HG03095 (cell line): Measurements from ENCODE around the gene KCTD1.
"Not testable (repeated sequence)": the region's sequence is repeated elsewhere in the genome, so short reads cannot be mapped to it uniquely, and the experiment has no call there.

Experiments
- ATAC-seq: cut with Tn5 transposase; IDR thresholded peaks from one replicate; pipeline ENCODE4 v1.9.1; 2021; ENCODE audit warnings: moderate library complexity; ENCODE audit not compliant: unreplicated experiment

Gene KCTD1

DNA sequence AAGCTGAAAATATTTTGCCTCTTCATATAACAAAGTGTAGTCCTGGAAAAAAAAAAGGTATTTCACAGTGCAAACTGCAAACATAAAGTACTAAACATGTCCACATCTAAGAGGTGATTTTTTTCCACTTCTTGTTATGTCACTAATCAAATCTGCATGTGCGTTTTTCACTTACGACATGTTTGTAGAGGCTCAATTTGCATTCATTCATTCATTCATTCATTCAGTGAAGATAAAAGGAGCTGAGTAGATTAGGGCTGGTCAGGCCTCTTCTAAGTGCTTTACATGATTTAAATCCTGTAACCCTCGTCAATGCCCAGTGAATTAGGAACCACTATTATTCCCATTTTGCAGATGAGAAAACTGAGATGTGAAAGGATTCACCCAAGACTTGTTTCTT, 88.5 kb downstream of the KCTD1 start:
- no peak for ATAC-seq

- ATAC-seq = no peak
These were observed 89.0 kb downstream of the KCTD1 start for GRCh38 chr18:26459340-26459739.

DNA sequence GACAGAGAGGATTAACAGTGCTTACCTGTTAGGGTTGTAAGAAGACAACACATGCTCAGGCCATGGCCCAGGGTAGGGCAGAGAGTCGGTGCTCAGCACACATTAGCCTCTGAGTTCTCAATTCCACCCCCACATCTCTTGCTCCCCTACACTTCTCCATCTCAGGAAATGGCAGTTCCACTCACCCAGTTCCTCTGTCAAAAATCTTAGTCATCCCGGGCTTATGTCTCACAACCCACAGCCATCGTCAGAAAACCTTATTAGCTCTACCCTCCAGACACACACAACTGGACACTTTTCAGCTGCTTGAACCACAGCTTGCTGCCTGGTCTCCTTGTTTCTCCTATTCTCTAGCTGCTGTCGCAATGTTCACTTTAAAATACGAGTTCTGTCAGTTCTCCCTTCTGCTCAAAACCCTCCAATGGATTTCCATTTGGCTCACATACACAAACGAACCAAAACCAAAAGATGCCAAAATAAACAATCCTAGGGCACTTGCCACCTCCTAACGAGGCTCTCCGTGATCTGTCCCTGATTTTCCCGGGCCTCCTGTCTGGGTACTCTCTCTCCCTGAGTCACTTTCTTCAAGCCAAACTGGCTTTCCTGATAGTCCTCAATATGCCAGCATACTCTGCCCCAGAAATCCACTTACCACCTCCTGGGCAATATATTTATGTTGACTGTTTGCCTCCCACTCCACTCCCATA, 89.7 kb downstream of the KCTD1 start:
- peak; percentile 56 for ATAC-seq

DNA sequence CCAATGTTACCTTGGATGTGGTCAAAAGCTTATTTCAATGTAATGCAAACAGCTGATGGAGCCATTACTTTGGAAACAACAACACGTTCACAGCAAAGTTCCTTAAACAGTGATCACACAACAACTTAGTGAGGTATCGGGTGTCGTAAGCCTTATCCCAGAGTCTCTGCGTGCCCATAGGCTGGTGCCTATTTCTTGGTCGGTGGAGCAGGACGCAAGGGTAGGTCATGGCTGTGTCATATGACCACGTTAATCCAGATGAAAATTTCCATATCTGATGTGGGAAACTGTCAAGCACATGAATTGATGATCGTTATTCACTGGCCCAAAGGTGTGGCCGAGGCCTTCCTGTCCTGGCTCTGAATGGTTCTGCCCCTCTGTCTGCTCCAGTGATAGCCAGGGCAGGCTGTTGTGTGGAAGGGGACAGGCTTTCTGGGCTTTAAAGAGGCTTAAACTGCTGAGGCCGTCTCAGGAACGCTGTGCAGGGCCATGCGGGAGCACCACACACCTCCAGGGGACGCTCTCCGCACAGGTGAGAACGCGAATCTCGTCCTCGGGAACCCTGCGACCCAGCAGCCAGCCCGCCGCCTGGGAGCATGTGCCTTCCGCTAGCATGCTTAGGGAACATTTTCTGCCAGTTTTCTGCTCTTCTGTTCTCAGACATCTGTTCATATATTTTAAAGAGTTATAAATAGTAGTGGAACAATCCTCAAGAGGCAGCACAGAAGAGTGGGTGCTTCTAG, 90.6 kb downstream of the KCTD1 start:
- ATAC-seq = no peak

- ATAC-seq = no peak
These were observed 91.2 kb downstream of the KCTD1 start for GRCh38 chr18:26457195-26457594.

DNA sequence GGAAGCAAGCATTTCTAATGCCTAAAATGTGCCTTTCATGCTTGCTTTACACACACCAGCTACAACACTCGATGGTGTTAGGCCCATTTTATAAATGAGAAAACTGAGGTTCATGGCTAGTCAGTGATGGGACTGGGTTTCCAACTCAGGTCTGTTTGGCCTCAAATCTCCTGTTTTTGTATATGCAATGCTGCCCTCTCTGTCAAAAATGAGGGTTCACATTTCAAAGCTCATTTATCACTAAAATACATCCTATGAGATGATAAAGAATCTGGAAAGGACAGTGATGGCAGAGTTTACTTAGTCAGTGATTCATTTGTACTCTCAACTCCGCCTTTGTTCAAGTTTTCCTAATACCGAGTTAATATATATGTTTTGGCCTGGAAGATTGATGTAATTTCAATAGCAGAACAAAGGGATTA, 92.3 kb downstream of the KCTD1 start:
- no peak for ATAC-seq

- ATAC-seq = no peak
These were observed 92.7 kb downstream of the KCTD1 start for GRCh38 chr18:26455639-26456038.

DNA sequence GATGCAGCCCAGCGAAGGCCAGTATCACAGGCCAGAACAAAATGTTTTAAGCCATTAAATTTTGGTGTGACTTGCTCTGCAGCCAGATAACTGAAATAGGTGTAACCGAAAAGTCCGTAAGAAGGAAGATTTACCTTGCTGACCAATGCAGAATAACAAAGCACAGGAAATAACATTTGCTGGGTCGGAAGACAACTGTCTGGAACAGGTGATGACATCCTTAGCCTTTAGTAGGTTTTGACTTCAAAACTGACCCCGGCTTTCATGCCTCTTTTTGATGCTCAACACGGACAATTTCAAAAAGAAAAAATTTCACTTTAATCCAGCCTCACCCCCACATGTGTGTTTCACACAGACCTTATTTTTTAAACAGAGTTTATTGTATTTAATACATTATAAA, 93.7 kb downstream of the KCTD1 start:
- no peak for ATAC-seq

GRCh38 chr18:26454192-26454591, 94.2 kb downstream of the KCTD1 start:
- ATAC-seq = no peak

DNA sequence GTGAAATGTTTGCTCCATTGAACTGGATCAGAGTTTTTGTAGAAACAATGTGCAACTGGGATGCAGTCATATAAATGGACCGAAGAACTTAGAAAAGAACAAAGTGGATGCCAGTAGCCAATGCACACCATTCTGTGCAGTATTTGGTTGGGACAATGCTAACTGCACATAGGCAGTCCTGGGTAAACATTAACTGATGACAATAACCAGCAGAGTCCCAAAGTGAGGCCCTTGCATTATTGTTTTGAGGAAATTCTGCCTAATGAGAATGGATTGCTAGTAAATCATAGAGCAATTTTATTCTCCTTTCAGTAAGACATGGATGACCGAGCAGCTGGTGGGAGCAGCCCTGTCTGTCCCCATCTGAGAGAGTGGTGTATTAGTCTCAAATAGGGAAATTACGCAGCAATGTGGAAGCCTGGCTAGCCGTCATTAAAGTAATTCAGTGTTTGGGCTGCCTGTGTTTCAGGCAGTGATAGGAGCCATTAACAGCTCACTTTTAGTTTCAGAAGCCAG, 94.9 kb downstream of the KCTD1 start:
- ATAC-seq = peak; percentile 37

DNA sequence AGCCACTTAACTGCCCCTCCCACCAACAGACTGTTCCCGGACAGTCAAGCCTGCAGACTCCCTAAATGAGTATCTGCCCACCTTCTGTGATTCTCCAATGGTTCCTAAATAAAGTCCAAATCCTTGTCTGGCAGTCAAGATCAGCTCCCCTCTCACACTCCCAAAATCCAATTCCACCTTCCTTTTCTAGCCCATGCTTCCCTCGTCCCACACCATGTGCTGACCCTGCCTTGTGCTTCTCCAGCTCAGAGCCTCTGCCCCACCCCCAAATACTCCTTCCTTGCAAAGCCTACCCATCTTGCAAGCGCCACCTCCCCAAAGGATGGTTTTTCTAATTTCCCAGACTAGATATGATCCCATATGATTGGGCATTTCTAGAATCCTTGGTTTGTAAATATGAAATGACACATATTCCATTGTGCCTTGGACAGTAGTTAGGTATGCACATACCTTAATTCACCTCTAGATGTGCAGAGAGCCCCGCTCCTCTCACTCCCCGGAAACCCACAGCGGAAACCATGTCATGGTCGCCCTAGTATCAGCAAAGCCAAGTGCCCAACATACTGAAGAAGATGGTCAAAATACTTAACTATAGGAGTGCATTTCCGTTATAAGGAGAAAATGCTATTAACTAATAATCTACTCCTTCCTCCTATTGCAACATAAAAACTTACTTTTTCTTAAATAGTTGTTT, 97.2 kb downstream of the KCTD1 start:
- no peak for ATAC-seq

DNA sequence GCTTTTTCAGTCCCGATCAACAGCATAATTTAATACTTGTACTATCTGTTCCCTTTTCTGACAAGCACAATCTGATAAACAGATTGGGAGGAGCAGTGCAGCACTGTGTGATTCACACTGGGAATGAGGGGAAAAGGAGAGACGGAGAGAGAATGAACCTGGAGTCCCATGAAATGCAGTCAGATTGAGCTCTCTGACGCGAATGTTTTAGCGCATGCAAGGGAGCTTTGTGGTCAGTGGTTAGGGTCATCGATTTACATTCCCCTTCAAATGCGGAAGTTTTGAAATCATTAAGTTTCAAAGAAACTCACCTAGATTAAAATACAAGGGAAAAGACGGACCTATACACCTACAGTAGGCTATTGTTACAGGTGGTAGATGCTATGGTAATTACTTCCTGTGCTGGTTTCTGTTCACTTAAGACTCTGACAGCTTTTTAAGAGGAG, 99.6 kb downstream of the KCTD1 start:
- ATAC-seq = peak; percentile 47

- ATAC-seq = no peak
These were observed 104.5 kb downstream of the KCTD1 start for GRCh38 chr18:26443853-26444252.

GRCh38 chr18:26442126-26442525, 106.2 kb downstream of the KCTD1 start:
- no peak for ATAC-seq

DNA sequence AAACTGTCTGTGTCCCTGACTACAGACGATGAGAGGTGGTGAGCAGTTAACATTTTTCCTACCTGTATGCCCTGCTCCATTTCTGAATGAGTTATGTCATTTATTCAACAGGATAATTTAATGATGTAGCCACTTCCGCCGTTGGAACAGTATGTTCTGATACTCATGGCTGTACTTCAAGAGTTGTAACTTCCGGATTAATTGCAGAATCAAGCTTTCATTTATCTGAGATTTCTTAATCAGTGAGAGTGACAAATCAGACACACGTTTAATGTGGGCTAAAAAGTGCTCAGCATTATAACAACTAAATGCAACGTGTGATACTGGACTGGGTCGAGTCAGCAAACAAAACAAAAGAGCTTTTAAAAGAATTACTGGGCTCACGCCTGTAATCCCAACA, 107.7 kb downstream of the KCTD1 start:
- ATAC-seq = no peak

DNA sequence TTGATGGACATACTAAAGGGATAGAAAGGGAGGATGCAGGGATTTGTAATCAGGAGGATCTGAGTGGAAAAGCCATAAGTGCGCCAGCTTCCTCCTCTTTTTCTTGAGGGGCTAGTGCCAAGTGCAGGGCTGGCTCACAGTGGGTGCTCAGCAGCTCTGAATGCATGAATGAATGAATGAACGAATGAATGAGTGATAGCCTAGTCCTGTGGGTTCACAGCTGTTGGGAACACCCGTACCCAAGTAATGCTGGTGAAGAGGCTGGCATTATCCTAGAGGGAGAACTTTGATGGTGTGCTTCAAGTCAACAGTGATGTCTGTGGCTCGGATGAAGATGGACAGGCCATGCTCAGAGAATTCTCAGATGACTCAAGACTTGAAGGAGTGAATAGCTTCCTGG, 108.8 kb downstream of the KCTD1 start:
- ATAC-seq = no peak

DNA sequence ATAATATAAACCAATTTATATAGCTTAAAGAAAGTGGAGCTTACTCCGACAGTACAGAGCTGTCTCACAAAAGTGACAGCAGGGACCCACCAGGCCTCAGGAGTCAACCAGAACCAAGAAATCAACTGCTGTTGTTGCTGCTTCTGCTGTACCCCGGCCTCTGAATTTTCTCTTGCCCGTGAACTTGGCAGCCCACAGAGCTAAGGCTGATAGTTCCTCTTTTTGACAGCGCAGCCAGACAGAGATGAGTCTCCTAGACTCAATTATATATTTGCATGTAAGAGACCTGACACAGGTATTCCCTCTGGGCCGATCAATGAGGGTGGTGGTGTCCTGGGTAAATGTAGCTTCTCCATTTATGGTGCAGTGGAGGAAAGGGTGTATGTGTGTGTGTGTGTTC, 109.4 kb downstream of the KCTD1 start:
- peak; percentile 98 for ATAC-seq

DNA sequence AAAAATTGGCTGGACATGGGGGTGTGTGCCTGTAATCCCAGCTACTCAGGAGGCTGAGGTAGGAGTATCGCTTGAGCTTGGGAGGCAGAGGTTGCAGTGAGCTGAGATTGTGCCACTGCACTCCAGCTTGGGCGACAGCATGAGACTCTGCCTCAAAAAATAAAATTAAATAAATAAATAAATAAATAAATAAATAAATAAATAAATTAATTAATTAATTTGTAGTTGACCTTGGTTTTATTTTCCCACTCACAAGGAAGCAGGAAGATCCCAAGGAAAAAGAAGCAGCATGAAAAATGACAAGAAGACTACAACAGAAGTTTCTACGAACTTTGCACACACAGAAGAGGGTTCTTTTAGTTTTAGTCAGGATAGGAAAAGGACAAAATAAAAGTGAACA, 110.7 kb downstream of the KCTD1 start:
- not testable (repeated sequence) for ATAC-seq

DNA sequence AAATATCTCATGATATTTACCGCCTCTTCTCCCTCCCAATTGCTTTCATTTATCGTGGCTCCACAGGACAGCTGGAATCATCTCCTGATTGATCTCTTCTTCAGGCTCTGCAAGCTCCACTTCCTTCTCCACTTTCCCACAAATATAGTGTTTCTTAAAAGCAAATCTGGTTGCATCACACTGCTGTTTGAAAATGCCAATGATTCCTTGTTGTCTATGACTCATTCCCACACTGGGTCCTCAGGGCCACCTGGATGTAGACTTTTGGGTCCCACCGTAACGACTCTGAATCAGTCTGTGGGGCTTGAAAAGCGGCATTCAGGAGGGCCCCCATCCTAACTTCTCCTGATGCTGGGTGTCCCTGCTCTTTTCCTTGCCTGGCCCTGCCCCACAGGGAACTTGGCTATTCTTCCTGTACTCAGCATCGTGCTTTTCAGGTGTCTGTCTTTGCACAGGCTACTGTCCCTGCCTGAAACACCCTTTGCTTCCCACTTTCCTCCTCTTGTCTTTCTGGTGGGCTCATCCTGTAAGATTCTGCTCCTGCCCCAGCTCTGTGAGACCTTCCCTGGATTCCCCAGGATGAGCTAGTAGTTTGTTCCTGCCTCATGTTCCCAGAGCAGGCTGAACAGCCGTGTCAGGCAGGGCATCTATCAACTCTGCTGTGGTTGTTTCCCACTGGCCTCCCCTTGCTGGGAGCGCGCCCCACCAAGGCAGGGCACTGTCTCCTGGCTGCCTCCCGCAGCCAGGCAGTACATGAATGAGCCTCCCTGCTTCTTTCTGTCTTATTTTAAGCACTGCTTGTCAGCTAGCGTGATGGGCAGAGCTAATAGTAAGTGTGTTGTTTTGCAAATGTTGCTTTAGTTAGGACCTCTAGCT, 111.9 kb downstream of the KCTD1 start:
- ATAC-seq = no peak

DNA sequence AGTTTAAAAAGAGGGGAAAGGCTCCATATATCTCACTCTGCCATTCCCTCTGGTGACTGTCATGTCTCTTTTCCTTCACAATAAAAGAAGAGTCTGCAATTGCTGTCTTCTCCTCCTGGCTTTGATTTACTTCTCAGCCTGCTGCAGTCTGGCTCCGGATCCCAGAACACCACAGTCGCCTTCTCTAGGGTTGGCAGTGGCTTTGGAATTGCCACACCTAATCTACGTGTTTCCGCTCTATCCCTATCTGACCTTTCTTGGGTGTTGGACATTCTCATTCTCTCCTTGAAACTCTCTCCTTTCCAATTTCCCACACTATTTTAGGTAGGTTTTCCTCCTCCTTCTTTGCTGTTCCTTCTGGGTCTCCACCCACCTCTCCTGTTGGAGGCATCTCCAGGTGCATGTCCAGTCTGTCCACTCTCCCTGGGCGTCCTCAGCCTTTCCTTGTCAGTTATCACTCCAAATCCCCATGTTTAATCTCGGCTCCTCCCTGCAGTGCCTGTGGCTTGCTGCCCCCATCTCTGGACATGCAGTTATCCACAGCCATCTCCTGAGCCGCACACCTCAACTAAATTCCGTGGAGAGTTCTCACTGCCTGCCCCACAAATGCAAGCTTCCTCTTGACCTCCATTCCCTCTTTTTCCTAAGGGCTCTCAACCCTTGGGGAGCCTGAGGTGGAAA, 112.8 kb downstream of the KCTD1 start:
- ATAC-seq = no peak
